Activated T-helper 9 cell treated with anti-CD3 and anti-CD28 coated beads, Interleukin-2, amount 50 U/mL, for 16 hours (primary cell): ENCODE data around the gene PPP4R1.

Experiments used
- DNase-seq: peaks from one replicate; pipeline ENCODE4 v3.0.0-alpha.2; 2020; ENCODE audit warnings: low read depth

PPP4R1 gene

GRCh38 chr18:9506046-9506792, 108.1 kb downstream of the PPP4R1 start:
- DNase-seq, result no peak
